Upper lobe of right lung (tissue), 1 donor: ENCODE measurements around the gene AGTPBP1. TPM values are rescaled to one million over a fixed set of nuclear protein-coding genes. Genes with fewer than 3 reads are reported as not detected.
"Not testable (repeated sequence)": the region's sequence is repeated elsewhere in the genome, so short reads cannot be mapped to it uniquely, and the experiment has no call there.

ENCODE experiments used
- ATAC-seq: fragments of 200-7000 bp; cut with Tn5 transposase; one replicate; pipeline ENCODE4 v1.9.1; 2020; ENCODE audit warnings: mild to moderate bottlenecking, moderate library complexity
- DNase-seq: peaks from one replicate; pipeline ENCODE4 v3.0.0-alpha.2; 2020
- H3K27ac ChIP-seq: fragments of 200-600 bp; one replicate; pipeline ENCODE4 v1.8.0; 2022
- H3K27me3 ChIP-seq: fragments of 200-600 bp; one replicate; pipeline ENCODE4 v1.8.0; 2022; ENCODE audit warnings: mild to moderate bottlenecking
- H3K36me3 ChIP-seq: fragments of 200-600 bp; one replicate; pipeline ENCODE4 v1.8.0; 2022
- H3K4me1 ChIP-seq: fragments of 200-600 bp; one replicate; pipeline ENCODE4 v1.8.0; 2022
- H3K4me3 ChIP-seq: fragments of 200-600 bp; one replicate; pipeline ENCODE4 v1.8.0; 2022; ENCODE audit warnings: mild to moderate bottlenecking
- H3K9me3 ChIP-seq: fragments of 200-600 bp; one replicate; pipeline ENCODE4 v1.8.0; 2022
- CTCF ChIP-seq: fragments of 200-600 bp; IDR thresholded peaks from one replicate; pipeline ENCODE4 v1.8.0; 2022; ENCODE audit warnings: antibody characterized with exemption
- intact Hi-C: fragments of 100-400 bp; cut with DNase I; formaldehyde crosslinking; loops from one replicate; pipeline ENCODE4 v1.11.0; 2022
- total RNA-seq: library from RNA; stranded (reverse); fragmentation: NEBNext Ultra II Directional; extraction: Animal tissue kit (Norgen Biotek cat#: 25700); gene quantifications from one replicate; pipeline ENCODE4 v1.2.1, GENCODE V29; 2021
- donor health status: DM: no; HTN: yes; CAD: no; lungs with severe emphysema.

AGTPBP1 gene
- total RNA-seq, 1 donor from 2014 or later = 51.7 TPM

GRCh38 chr9:85577353-85577952 is 164.3 kb downstream of the AGTPBP1 start:
- DNase-seq = no peak

GRCh38 chr9:85575868-85576267 is 165.9 kb downstream of the AGTPBP1 start:
- ATAC-seq (no peak), DNase-seq (no peak)
- Histone ChIP-seq H3K4me3 (no peak overlapping the region), H3K4me1 (no peaks in the 10 kb centered on the region), H3K36me3 (no peaks in the 10 kb centered on the region), H3K9me3 (no peaks in the 10 kb centered on the region), H3K27ac (no peak overlapping the region), H3K27me3 (no peaks in the 10 kb centered on the region)
- TF ChIP-seq CTCF = no peak
- intact Hi-C loops = no loop called here

More at GRCh38 chr9:85577353-85577952, 164.3 kb downstream of the AGTPBP1 start:
- H3K27me3 ChIP-seq = no peaks in the 10 kb centered on the region
- no peak for TF ChIP-seq CTCF
- ATAC-seq = no peak
- no peaks in the 10 kb centered on the region for H3K9me3 ChIP-seq
- no peaks in the 10 kb centered on the region for H3K4me1 ChIP-seq
- intact Hi-C loops = no loop called here
- no peak overlapping the region for H3K27ac ChIP-seq
- H3K4me3 ChIP-seq = no peak overlapping the region
- no peaks in the 10 kb centered on the region for H3K36me3 ChIP-seq

- not testable (repeated sequence) for ATAC-seq
Observed at GRCh38 chr9:85573546-85573945, 168.2 kb downstream of the AGTPBP1 start.

GRCh38 chr9:85572917-85573316 is 168.8 kb downstream of the AGTPBP1 start:
- ATAC-seq, H3K36me3 ChIP-seq, H3K4me3 ChIP-seq, intact Hi-C loops, H3K4me1 ChIP-seq, DNase-seq, H3K9me3 ChIP-seq, H3K27me3 ChIP-seq, H3K27ac ChIP-seq: not testable (repeated sequence)

More at GRCh38 chr9:85573546-85573945, 168.2 kb downstream of the AGTPBP1 start:
- H3K36me3 ChIP-seq, H3K27me3 ChIP-seq, H3K4me1 ChIP-seq, DNase-seq, H3K9me3 ChIP-seq, H3K4me3 ChIP-seq, intact Hi-C loops, H3K27ac ChIP-seq: not testable (repeated sequence)

- H3K4me1 ChIP-seq = no peaks in the 10 kb centered on the region
- no peaks in the 10 kb centered on the region for H3K9me3 ChIP-seq
- no peaks in the 10 kb centered on the region for H3K36me3 ChIP-seq
- H3K4me3 ChIP-seq = no peak overlapping the region
- H3K27me3 ChIP-seq = no peaks in the 10 kb centered on the region
- TF ChIP-seq CTCF = no peak
- intact Hi-C loops = no loop called here
- H3K27ac ChIP-seq = no peak overlapping the region
- ATAC-seq (no peak), DNase-seq (no peak)
Observed at GRCh38 chr9:85569988-85570387, 171.8 kb downstream of the AGTPBP1 start.

GRCh38 chr9:85559526-85559925 is 182.2 kb downstream of the AGTPBP1 start:
- Histone ChIP-seq H3K27ac (no peak overlapping the region), H3K4me1 (no peaks in the 10 kb centered on the region), H3K27me3 (no peaks in the 10 kb centered on the region), H3K9me3 (no peaks in the 10 kb centered on the region), H3K36me3 (no peaks in the 10 kb centered on the region), H3K4me3 (no peak overlapping the region)
- intact Hi-C loops = no loop called here
- ATAC-seq (no peak), DNase-seq (no peak)
- TF ChIP-seq CTCF = no peak

- ATAC-seq = no peak
- Histone ChIP-seq H3K9me3 (no peaks in the 10 kb centered on the region), H3K27me3 (no peaks in the 10 kb centered on the region), H3K36me3 (no peaks in the 10 kb centered on the region), H3K4me1 (no peaks in the 10 kb centered on the region), H3K27ac (no peak overlapping the region), H3K4me3 (no peak overlapping the region)
- intact Hi-C loops = no loop called here
- no peak for DNase-seq
- no peak for TF ChIP-seq CTCF
Observed at GRCh38 chr9:85554349-85554748, 187.4 kb downstream of the AGTPBP1 start.
